ENCODE results near the gene APBB1IP.

- TF ChIP-seq CTCF (IDR thresholded peaks at IDR 0.05) (no peak), POLR2A (IDR thresholded peaks at IDR 0.05) (no peak)
Observed at GRCh38 chr10:26436848-26437247, 1.3 kb upstream of the APBB1IP start.
